ENCODE measurements around the gene RPS3. TPM values are rescaled to one million over a fixed set of nuclear protein-coding genes. Genes with fewer than 3 reads are reported as not detected.

The RPS3 gene
- total RNA-seq, 1 experiment from 2014 or later: 4,109 TPM

GRCh38 chr11:75431533-75432525 lies 32.5 kb downstream of the RPS3 start:
- Histone ChIP-seq H3K4me2 (ENCODE audit: low read length) (peak overlapping the region; percentile 1; the same call in 1 of the 2 replicates), H3K27me3 (ENCODE audit: insufficient read depth, low read length) (no peaks in the 10 kb centered on the region), H3K4me1 (ENCODE audit: control insufficient read depth in 1 of 2, insufficient read depth in 2 of 2, low read length in 2 of 2) (peaks cover 0 to 24% of the 10 kb centered on the region in 2 experiments; a peak in 2 of 4 replicates), H3K9me2 (ENCODE audit: insufficient read depth) (no peaks in the 10 kb centered on the region), H2AFZ (ENCODE audit: low read depth, low read length, poor library complexity, severe bottlenecking) (no peak overlapping the region), H3K4me3 (replicated peaks in 1 of 2; ENCODE audit: low read depth in 1 of 2, low read length in 2 of 2) (no peak overlapping the region), H4K20me1 (ENCODE audit: insufficient read depth) (no peaks in the 10 kb centered on the region), H3K79me2 (ENCODE audit: insufficient read depth, low read length) (no peaks in the 10 kb centered on the region), H3K9ac (ENCODE audit: low read length) (no peak overlapping the region), H3K36me3 (ENCODE audit: control insufficient read depth in 1 of 2, insufficient read depth in 2 of 2, low read length in 2 of 2) (no peaks in the 10 kb centered on the region), H3K9me3 (ENCODE audit: control insufficient read depth in 1 of 2, insufficient read depth in 1 of 2, low read depth in 1 of 2, low read length in 2 of 2) (no peaks in the 10 kb centered on the region), H3K27ac (ENCODE audit: low read depth, low read length) (no peak overlapping the region)
- no peak for TF ChIP-seq JUND (IDR thresholded peaks at IDR 0.05)
- TF ChIP-seq CTCF (IDR thresholded peaks at IDR 0.05 in 2 of 3, conservative IDR thresholded peaks at IDR 0.05 in 1 of 3; ENCODE audit: borderline replicate concordance in 1 of 3, insufficient read depth in 1 of 3, low read depth in 2 of 3, low read length in 2 of 3): peak in 1 of 3 experiments; percentile 17; a peak in 1 of 6 replicates
- TF ChIP-seq ELF1 (IDR thresholded peaks at IDR 0.05; ENCODE audit: borderline replicate concordance, low read depth): no peak
- no peak for TF ChIP-seq SP1 (IDR thresholded peaks at IDR 0.05; ENCODE audit: low read depth)
- no peak for TF ChIP-seq EGR1 (IDR thresholded peaks at IDR 0.05; ENCODE audit: low read depth)
- no peak for TF ChIP-seq POLR2A (IDR thresholded peaks at IDR 0.05; ENCODE audit: borderline replicate concordance, extremely low read depth, insufficient read depth, insufficient read length)
- intact Hi-C loops (cut with micrococcal nuclease): no loop called here
- CTCF ChIA-PET: interaction anchor here (1.1 kb wide), 1 partner anchor 100 kb away, joined by 4 read pairs; no protein-coding TSS in a partner anchor
- BruUV-seq (replicated peaks): no TSS peak
- peak; percentile 12; the same call in 1 of the 2 replicates for ATAC-seq
- RAD21 ChIA-PET (ENCODE audit: low non-redundant PET in 1 of 2, low total read pairs in 2 of 2, uncharacterized antibody in 2 of 2, unreplicated experiment in 2 of 2): no interaction called here
- DNase-seq (ENCODE audit: low read depth, low spot score): no peak
- POLR2A ChIA-PET: interaction anchor here (1.3 kb wide), 1 partner anchor 13 kb away, joined by 3 read pairs; no protein-coding TSS in a partner anchor
